GM19025 (cell line): Measurements from ENCODE around the gene UBAC2.
"Not testable (repeated sequence)": the region's sequence is repeated elsewhere in the genome, so short reads cannot be mapped to it uniquely, and the experiment has no call there.

Experiments
- ATAC-seq: cut with Tn5 transposase; IDR thresholded peaks from one replicate; pipeline ENCODE4 v1.9.1; 2021; ENCODE audit warnings: mild to moderate bottlenecking, low read depth, moderate library complexity; ENCODE audit not compliant: unreplicated experiment

UBAC2 gene

GRCh38 chr13:99182439-99182838, 18.2 kb upstream of the UBAC2 start:
- ATAC-seq = no peak

- ATAC-seq = no peak
These were observed 15.0 kb upstream of the UBAC2 start for GRCh38 chr13:99185606-99186005.

- ATAC-seq = no peak
These were observed 10.3 kb upstream of the UBAC2 start for GRCh38 chr13:99190147-99190985.

GRCh38 chr13:99191336-99191899, 9.2 kb upstream of the UBAC2 start:
- no peak for ATAC-seq

- no peak for ATAC-seq
These were observed 8.7 kb upstream of the UBAC2 start for GRCh38 chr13:99191900-99192399.

- no peak for ATAC-seq
These were observed 8.2 kb upstream of the UBAC2 start for GRCh38 chr13:99192480-99192879.

- ATAC-seq = no peak
These were observed 7.5 kb upstream of the UBAC2 start for GRCh38 chr13:99193152-99193551.

- ATAC-seq = no peak
These were observed 4.1 kb upstream of the UBAC2 start for GRCh38 chr13:99196466-99197116.

GRCh38 chr13:99197117-99197651, 3.5 kb upstream of the UBAC2 start:
- ATAC-seq = no peak

GRCh38 chr13:99199541-99200431, 868 bp upstream of the UBAC2 start:
- no peak for ATAC-seq

- no peak for ATAC-seq
These were observed 3.2 kb downstream of the UBAC2 start for GRCh38 chr13:99203601-99204579.

- no peak for ATAC-seq
These were observed 5.1 kb downstream of the UBAC2 start for GRCh38 chr13:99205621-99206220.

- ATAC-seq = no peak
These were observed 5.6 kb downstream of the UBAC2 start for GRCh38 chr13:99206226-99206625.

GRCh38 chr13:99206873-99207272, 6.2 kb downstream of the UBAC2 start:
- no peak for ATAC-seq

- no peak for ATAC-seq
These were observed 6.9 kb downstream of the UBAC2 start for GRCh38 chr13:99207511-99207910.

GRCh38 chr13:99208185-99208584, 7.5 kb downstream of the UBAC2 start:
- ATAC-seq = no peak

- ATAC-seq = no peak
These were observed 8.3 kb downstream of the UBAC2 start for GRCh38 chr13:99208845-99209527.

- not testable (repeated sequence) for ATAC-seq
These were observed 10.0 kb downstream of the UBAC2 start for GRCh38 chr13:99210627-99211026.
